ENCODE data around the gene TUFM.

TUFM gene

GRCh38 chr16:28858421-28858820 lies 12.3 kb upstream of the TUFM start:
- no peaks in the 10 kb centered on the region for H3K9me3 ChIP-seq (ENCODE audit: control insufficient read depth in 1 of 2, low read length in 2 of 2)
- H3K27me3 ChIP-seq (ENCODE audit: low read depth, low read length), result no peaks in the 10 kb centered on the region
- H3K27ac ChIP-seq (ENCODE audit: low read length), result no peak overlapping the region
- peaks cover 0 to 3% of the 10 kb centered on the region in 2 donors for H3K4me1 ChIP-seq (ENCODE audit: control insufficient read depth in 1 of 2, insufficient read depth in 2 of 2, low read length in 2 of 2)
- H3K36me3 ChIP-seq (ENCODE audit: control insufficient read depth in 1 of 2, insufficient read depth in 2 of 2, low read length in 2 of 2), result peaks cover 0 to 1% of the 10 kb centered on the region in 2 donors
- no peak overlapping the region for H3K4me3 ChIP-seq (ENCODE audit: low read depth in 1 of 2, low read length in 2 of 2)

- Histone ChIP-seq H3K27me3 (ENCODE audit: low read depth, low read length) (no peaks in the 10 kb centered on the region), H3K36me3 (ENCODE audit: control insufficient read depth in 1 of 2, insufficient read depth in 2 of 2, low read length in 2 of 2) (peaks cover 21 to 29% of the 10 kb centered on the region in 2 donors), H3K9me3 (ENCODE audit: control insufficient read depth in 1 of 2, low read length in 2 of 2) (no peaks in the 10 kb centered on the region), H3K4me3 (ENCODE audit: low read depth in 1 of 2, low read length in 2 of 2) (peak overlapping the region; percentile 97 to 99), H3K27ac (ENCODE audit: low read length) (peak overlapping the region; percentile 88), H3K4me1 (ENCODE audit: control insufficient read depth in 1 of 2, insufficient read depth in 2 of 2, low read length in 2 of 2) (peaks cover 11 to 24% of the 10 kb centered on the region in 2 donors)
Measured at GRCh38 chr16:28846933-28847273, 755 bp upstream of the TUFM start.

DNA sequence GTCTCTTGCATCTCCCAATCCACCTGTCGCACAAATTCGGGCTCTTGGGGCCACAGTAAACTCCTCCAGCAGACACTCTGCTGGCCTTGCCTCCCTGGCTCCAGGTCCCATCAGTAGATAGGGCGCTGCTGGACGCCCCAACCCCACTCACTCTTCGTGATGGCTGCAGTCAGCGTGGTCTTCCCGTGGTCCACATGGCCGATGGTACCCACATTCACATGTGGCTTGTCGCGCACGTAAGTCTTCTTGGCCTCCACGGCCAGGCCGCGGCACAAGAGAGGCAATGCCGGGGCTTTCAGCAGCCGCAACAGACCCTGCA lies 428 bp downstream of the TUFM start:
- Histone ChIP-seq H3K4me1 (ENCODE audit: control insufficient read depth in 1 of 2, insufficient read depth in 2 of 2, low read length in 2 of 2) (peaks cover 11 to 24% of the 10 kb centered on the region in 2 donors), H3K27me3 (ENCODE audit: low read depth, low read length) (no peaks in the 10 kb centered on the region), H3K4me3 (ENCODE audit: low read depth in 1 of 2, low read length in 2 of 2) (peak overlapping the region; percentile 97 to 99), H3K27ac (ENCODE audit: low read length) (peak overlapping the region; percentile 77), H3K36me3 (ENCODE audit: control insufficient read depth in 1 of 2, insufficient read depth in 2 of 2, low read length in 2 of 2) (peaks cover 21 to 32% of the 10 kb centered on the region in 2 donors), H3K9me3 (ENCODE audit: control insufficient read depth in 1 of 2, low read length in 2 of 2) (no peaks in the 10 kb centered on the region)

DNA sequence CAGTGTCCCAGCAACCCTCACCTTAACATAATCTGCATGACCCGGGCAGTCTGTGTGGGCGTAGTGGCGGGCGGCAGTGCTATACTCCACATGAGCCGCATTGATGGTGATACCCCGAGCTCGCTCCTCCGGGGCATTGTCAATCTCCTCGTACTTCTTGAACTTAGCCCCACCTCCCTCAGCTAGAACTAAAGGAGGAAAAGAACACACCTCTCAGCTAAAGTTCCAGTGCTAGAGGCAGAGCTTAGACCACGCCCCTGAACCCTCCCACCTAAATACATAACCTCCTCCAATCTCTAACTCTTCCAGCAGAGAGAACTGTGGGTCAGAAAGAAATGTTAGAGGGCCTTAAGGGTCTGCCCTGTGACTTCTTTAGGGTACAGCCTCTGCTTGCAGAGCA lies 855 bp downstream of the TUFM start:
- Histone ChIP-seq H3K4me1 (ENCODE audit: control insufficient read depth in 1 of 2, insufficient read depth in 2 of 2, low read length in 2 of 2) (peaks cover 11 to 24% of the 10 kb centered on the region in 2 donors), H3K4me3 (ENCODE audit: low read depth in 1 of 2, low read length in 2 of 2) (peak overlapping the region; percentile 97 to 99), H3K27ac (ENCODE audit: low read length) (peak overlapping the region; percentile 77), H3K36me3 (ENCODE audit: control insufficient read depth in 1 of 2, insufficient read depth in 2 of 2, low read length in 2 of 2) (peaks cover 21 to 32% of the 10 kb centered on the region in 2 donors), H3K27me3 (ENCODE audit: low read depth, low read length) (no peaks in the 10 kb centered on the region), H3K9me3 (ENCODE audit: control insufficient read depth in 1 of 2, low read length in 2 of 2) (no peaks in the 10 kb centered on the region)

DNA sequence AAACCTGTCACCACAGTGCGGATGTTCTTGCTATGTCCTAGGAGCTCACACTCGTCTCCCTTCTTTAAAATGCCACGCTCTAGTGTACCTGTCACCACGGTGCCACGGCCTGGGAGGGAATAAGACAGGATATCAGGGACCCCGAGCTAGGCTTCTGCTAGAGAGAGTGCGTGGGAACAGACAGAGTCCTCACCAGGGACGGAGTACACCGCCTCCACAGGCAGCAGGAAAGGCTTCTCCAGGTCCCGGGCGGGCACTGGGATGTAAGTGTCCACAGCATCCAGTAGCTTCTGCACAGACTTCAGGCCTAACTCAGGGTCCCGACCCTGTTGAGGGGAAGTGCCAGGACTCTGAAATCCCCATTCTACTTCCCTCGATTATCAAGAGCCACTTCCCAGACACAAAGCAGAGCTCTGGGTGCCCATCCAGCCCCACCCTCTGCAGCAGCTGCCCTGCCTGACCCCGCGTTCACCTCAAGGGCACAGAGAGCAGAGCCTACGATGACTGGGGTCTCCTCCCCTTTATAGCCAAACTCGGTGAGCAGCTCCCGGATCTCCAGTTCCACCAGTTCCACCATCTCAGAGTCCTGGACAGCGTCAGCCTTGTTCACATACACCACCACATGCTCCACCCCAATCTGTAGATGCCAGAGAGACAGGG lies 1.8 kb downstream of the TUFM start:
- H3K9me3 ChIP-seq (ENCODE audit: control insufficient read depth in 1 of 2, low read length in 2 of 2), result no peaks in the 10 kb centered on the region
- H3K27me3 ChIP-seq (ENCODE audit: low read depth, low read length), result no peaks in the 10 kb centered on the region
- peak overlapping the region in 1 of 2 donors; percentile 97 for H3K4me3 ChIP-seq (ENCODE audit: low read depth in 1 of 2, low read length in 2 of 2)
- no peak overlapping the region for H3K27ac ChIP-seq (ENCODE audit: low read length)
- H3K4me1 ChIP-seq (ENCODE audit: control insufficient read depth in 1 of 2, insufficient read depth in 2 of 2, low read length in 2 of 2), result peaks cover 11 to 24% of the 10 kb centered on the region in 2 donors
- H3K36me3 ChIP-seq (ENCODE audit: control insufficient read depth in 1 of 2, insufficient read depth in 2 of 2, low read length in 2 of 2), result peaks cover 21 to 32% of the 10 kb centered on the region in 2 donors

DNA sequence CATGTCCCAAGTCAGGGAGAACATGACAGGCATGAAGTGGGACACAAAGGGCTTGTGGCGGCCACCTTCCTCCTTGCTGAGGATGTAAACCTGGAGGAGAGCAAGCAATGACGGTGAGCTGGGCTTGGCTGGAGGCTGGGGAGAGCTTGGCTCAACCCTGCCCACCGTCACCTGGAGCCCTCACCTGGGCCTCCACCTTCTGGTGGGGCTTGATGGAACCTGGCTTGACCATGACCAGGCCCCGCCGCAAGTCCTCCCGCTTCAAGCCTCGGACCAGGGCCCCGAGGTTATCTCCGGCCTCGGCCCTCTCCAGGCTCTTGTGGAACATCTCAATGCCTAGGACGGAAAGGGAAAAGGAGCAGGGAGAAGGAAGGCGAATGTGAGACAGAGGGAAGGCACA lies 2.4 kb downstream of the TUFM start:
- Histone ChIP-seq H3K4me1 (ENCODE audit: control insufficient read depth in 1 of 2, insufficient read depth in 2 of 2, low read length in 2 of 2) (peaks cover 11 to 24% of the 10 kb centered on the region in 2 donors), H3K9me3 (ENCODE audit: control insufficient read depth in 1 of 2, low read length in 2 of 2) (no peaks in the 10 kb centered on the region), H3K27ac (ENCODE audit: low read length) (no peak overlapping the region), H3K27me3 (ENCODE audit: low read depth, low read length) (no peaks in the 10 kb centered on the region), H3K36me3 (ENCODE audit: control insufficient read depth in 1 of 2, insufficient read depth in 2 of 2, low read length in 2 of 2) (peaks cover 21 to 32% of the 10 kb centered on the region in 2 donors), H3K4me3 (ENCODE audit: low read depth in 1 of 2, low read length in 2 of 2) (no peak overlapping the region)

DNA sequence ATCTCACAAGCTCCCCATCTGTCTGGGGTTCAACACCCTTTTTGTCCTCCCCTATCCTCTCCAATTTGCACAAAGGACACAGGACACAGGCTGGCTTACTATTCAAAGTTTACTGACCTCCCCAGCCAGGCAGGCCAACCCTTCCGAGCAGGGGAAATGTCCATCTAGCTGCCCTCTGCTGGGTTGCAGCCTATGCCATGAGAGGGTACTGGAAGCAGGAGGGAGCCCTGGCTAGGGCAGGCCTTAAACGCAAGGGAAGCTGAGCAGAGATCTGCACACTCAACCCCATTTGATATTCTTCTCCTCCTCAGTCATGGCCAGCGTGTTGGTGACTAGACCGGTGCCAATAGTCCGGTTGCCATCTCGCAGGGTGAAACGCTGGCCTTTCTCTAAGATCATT lies 3.5 kb downstream of the TUFM start:
- no peaks in the 10 kb centered on the region for H3K27me3 ChIP-seq (ENCODE audit: low read depth, low read length)
- H3K4me1 ChIP-seq (ENCODE audit: control insufficient read depth in 1 of 2, insufficient read depth in 2 of 2, low read length in 2 of 2), result peaks cover 11 to 24% of the 10 kb centered on the region in 2 donors
- no peak overlapping the region for H3K27ac ChIP-seq (ENCODE audit: low read length)
- peaks cover 21 to 39% of the 10 kb centered on the region in 2 donors for H3K36me3 ChIP-seq (ENCODE audit: control insufficient read depth in 1 of 2, insufficient read depth in 2 of 2, low read length in 2 of 2)
- H3K9me3 ChIP-seq (ENCODE audit: control insufficient read depth in 1 of 2, low read length in 2 of 2), result no peaks in the 10 kb centered on the region
- no peak overlapping the region for H3K4me3 ChIP-seq (ENCODE audit: low read depth in 1 of 2, low read length in 2 of 2)

DNA sequence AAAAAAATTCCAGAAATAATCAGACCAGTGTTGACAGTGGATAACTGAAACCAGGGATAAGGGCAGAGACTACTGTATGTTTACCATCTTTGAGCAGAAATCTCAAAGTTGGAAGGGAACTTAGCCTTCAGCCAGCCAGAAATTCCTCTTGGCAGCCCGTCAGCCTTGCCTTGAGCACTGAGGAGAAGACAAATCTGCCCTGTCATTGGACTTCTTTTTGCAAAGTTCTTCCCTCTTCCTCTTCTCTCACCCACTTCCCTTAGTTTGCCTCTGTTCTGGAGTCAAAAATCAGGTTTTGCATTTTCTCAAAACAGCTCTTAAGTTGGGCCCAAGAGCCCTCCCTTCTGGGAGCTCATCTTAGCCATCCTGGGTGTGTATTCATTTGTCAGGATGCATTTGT lies 6.2 kb downstream of the TUFM start:
- H3K4me3 ChIP-seq (ENCODE audit: low read depth in 1 of 2, low read length in 2 of 2), result no peak overlapping the region
- H3K27me3 ChIP-seq (ENCODE audit: low read depth, low read length), result no peaks in the 10 kb centered on the region
- peaks cover 36 to 64% of the 10 kb centered on the region in 2 donors for H3K36me3 ChIP-seq (ENCODE audit: control insufficient read depth in 1 of 2, insufficient read depth in 2 of 2, low read length in 2 of 2)
- H3K27ac ChIP-seq (ENCODE audit: low read length), result no peak overlapping the region
- H3K4me1 ChIP-seq (ENCODE audit: control insufficient read depth in 1 of 2, insufficient read depth in 2 of 2, low read length in 2 of 2), result peaks cover 2 to 3% of the 10 kb centered on the region in 2 donors
- no peaks in the 10 kb centered on the region for H3K9me3 ChIP-seq (ENCODE audit: control insufficient read depth in 1 of 2, low read length in 2 of 2)

DNA sequence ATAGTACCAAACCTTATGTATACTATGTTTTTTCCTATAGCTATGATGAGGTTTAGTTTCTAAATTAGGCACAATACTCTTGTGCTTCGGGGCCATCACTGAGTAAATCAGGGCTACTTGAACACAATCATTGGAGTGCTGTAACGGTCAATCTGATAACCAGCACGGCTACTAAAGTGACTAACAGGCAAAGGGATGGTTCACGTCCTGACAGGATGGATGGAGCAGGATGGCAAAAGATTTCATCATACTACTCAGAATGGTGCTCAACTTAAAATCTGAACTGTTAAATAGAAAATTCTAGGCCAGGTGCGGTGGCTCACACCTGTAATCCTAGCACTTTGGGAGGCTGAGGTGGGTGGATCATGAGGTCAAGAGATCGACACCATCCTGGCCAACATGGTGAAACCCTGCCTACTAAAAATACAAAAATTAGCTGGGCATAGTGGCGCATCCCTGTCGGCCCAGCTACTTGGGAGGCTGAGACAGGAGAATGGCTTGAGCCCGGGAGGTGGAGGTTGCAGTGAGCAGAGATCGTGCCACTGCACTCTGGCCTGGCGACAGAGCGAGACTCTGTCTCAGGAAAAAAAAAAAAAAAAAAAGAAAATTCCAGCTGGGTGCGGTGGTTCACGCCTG lies 7.0 kb downstream of the TUFM start:
- Histone ChIP-seq H3K9me3 (ENCODE audit: control insufficient read depth in 1 of 2, low read length in 2 of 2) (no peaks in the 10 kb centered on the region), H3K4me1 (ENCODE audit: control insufficient read depth in 1 of 2, insufficient read depth in 2 of 2, low read length in 2 of 2) (no peaks in the 10 kb centered on the region), H3K27me3 (ENCODE audit: low read depth, low read length) (no peaks in the 10 kb centered on the region), H3K4me3 (ENCODE audit: low read depth in 1 of 2, low read length in 2 of 2) (no peak overlapping the region), H3K27ac (ENCODE audit: low read length) (no peak overlapping the region), H3K36me3 (ENCODE audit: control insufficient read depth in 1 of 2, insufficient read depth in 2 of 2, low read length in 2 of 2) (peaks cover 38 to 65% of the 10 kb centered on the region in 2 donors)

- no peaks in the 10 kb centered on the region for H3K9me3 ChIP-seq (ENCODE audit: control insufficient read depth in 1 of 2, low read length in 2 of 2)
- no peak overlapping the region for H3K27ac ChIP-seq (ENCODE audit: low read length)
- H3K4me1 ChIP-seq (ENCODE audit: control insufficient read depth in 1 of 2, insufficient read depth in 2 of 2, low read length in 2 of 2), result no peaks in the 10 kb centered on the region
- no peaks in the 10 kb centered on the region for H3K27me3 ChIP-seq (ENCODE audit: low read depth, low read length)
- peaks cover 38 to 65% of the 10 kb centered on the region in 2 donors for H3K36me3 ChIP-seq (ENCODE audit: control insufficient read depth in 1 of 2, insufficient read depth in 2 of 2, low read length in 2 of 2)
- no peak overlapping the region for H3K4me3 ChIP-seq (ENCODE audit: low read depth in 1 of 2, low read length in 2 of 2)
Measured at GRCh38 chr16:28838558-28838918, 7.6 kb downstream of the TUFM start.

DNA sequence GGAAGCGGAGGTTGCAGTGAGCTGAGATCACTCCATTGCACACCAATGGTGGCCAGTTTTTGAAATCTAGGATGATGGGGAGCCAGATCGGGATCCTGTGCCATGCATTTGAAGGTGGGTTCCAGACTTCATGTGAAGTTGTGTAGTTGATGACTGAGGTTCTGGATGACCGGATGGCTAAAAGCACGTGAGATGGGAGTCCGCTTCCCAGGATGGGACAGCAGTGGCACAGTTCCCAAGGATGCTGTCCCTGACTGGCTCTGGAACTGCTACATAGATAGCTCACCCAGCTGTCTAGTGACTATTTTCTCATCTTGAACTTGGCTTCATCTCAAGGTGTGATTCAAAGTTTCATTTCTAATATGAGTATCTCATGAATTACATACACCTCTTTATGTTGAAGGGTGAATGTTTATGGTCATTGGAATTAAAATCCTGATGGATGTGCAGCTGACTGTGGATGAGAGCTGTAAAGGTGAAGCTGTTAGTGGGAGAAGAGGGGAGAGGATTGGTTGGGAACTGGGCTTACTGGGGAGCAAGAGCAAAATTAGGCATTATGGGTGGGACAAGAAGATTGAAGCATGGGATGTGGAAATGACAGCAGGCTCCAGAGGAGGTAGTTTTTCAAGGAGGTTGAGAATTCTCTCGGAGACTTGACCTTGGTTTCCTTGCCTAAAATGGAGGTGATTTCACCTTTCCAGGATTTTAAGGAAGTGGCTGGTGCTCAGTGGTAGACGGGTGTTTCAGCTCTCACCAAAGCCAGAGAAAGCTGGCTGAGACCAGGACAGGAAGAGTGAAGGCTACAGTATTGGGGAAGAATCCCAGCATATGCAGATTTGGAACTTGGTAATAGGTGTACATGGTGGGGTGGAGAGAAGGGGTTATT lies 8.2 kb downstream of the TUFM start:
- Histone ChIP-seq H3K9me3 (ENCODE audit: control insufficient read depth in 1 of 2, low read length in 2 of 2) (no peaks in the 10 kb centered on the region), H3K4me3 (ENCODE audit: low read depth in 1 of 2, low read length in 2 of 2) (no peak overlapping the region), H3K27me3 (ENCODE audit: low read depth, low read length) (no peaks in the 10 kb centered on the region), H3K27ac (ENCODE audit: low read length) (no peak overlapping the region), H3K36me3 (ENCODE audit: control insufficient read depth in 1 of 2, insufficient read depth in 2 of 2, low read length in 2 of 2) (peaks cover 38 to 65% of the 10 kb centered on the region in 2 donors), H3K4me1 (ENCODE audit: control insufficient read depth in 1 of 2, insufficient read depth in 2 of 2, low read length in 2 of 2) (no peaks in the 10 kb centered on the region)

Measured in muscle layer of duodenum (tissue), 2 donors.